Ishikawa (cell line): ENCODE results near the gene POC1B.

Experiments used
- CEBPB ChIP-seq: IDR thresholded peaks from 2 replicates; pipeline ENCODE4 v1.6.1; 2012
- CREB1 ChIP-seq: IDR thresholded peaks from 2 replicates; pipeline ENCODE4 v1.6.1; 2012; ENCODE audit warnings: low read depth
- EGR1 ChIP-seq: IDR thresholded peaks from 2 replicates; pipeline ENCODE4 v1.6.1; 2012
- EP300 ChIP-seq: IDR thresholded peaks from 2 replicates; pipeline ENCODE4 v1.6.1; 2012; ENCODE audit warnings: borderline replicate concordance
- FOXM1 ChIP-seq: IDR thresholded peaks from 2 replicates; pipeline ENCODE4 v1.6.1; 2012; ENCODE audit warnings: low read depth, borderline replicate concordance
- MAX ChIP-seq: IDR thresholded peaks from 2 replicates; pipeline ENCODE4 v1.6.1; 2012
- NFIC ChIP-seq: IDR thresholded peaks from 2 replicates; pipeline ENCODE4 v1.6.1; 2012
- RAD21 ChIP-seq: IDR thresholded peaks from 2 replicates; pipeline ENCODE4 v1.6.1; 2012; ENCODE audit warnings: low read depth
- REST ChIP-seq: IDR thresholded peaks from 2 replicates; pipeline ENCODE4 v1.6.1; 2012; ENCODE audit warnings: low read depth, mild to moderate bottlenecking
- TAF1 ChIP-seq: IDR thresholded peaks from 2 replicates; pipeline ENCODE4 v1.6.1; 2012; ENCODE audit warnings: low read depth, mild to moderate bottlenecking
- TCF12 ChIP-seq: IDR thresholded peaks from 2 replicates; pipeline ENCODE4 v1.6.1; 2012; ENCODE audit warnings: low read depth
- TEAD4 ChIP-seq: IDR thresholded peaks from 2 replicates; pipeline ENCODE4 v1.6.1; 2012
- USF1 ChIP-seq: IDR thresholded peaks from 2 replicates; pipeline ENCODE4 v1.6.1; 2012
- YY1 ChIP-seq: IDR thresholded peaks from 2 replicates; pipeline ENCODE4 v1.6.1; 2012; ENCODE audit warnings: low read depth
- ZBTB7A ChIP-seq: IDR thresholded peaks from 2 replicates; pipeline ENCODE4 v1.6.1; 2012; ENCODE audit warnings: low read depth

POC1B gene

GRCh38 chr12:89453121-89453978, 72.5 kb downstream of the POC1B start:
- no peak for TF ChIP-seq EGR1
- no peak for TF ChIP-seq TAF1
- no peak for TF ChIP-seq FOXM1
- no peak for TF ChIP-seq NFIC
- no peak for TF ChIP-seq REST
- no peak for TF ChIP-seq ZBTB7A
- TF ChIP-seq CREB1 = no peak

GRCh38 chr12:89451841-89452251, 74.0 kb downstream of the POC1B start:
- TF ChIP-seq YY1 = no peak
- no peak for TF ChIP-seq CREB1
- no peak for TF ChIP-seq RAD21
- no peak for TF ChIP-seq REST
- no peak for TF ChIP-seq MAX
- TF ChIP-seq TAF1 = no peak
- TF ChIP-seq EP300 = 0 out of 2 replicates have a peak, but pooled peaks have one; percentile 35
- no peak for TF ChIP-seq EGR1
- no peak for TF ChIP-seq USF1
- no peak for TF ChIP-seq FOXM1
- no peak for TF ChIP-seq CEBPB
- TF ChIP-seq ZBTB7A = no peak
- 0 out of 2 replicates have a peak, but pooled peaks have one; percentile 15 for TF ChIP-seq TEAD4
- TF ChIP-seq NFIC = no peak
- TF ChIP-seq TCF12 = no peak

GRCh38 chr12:89450907-89451306, 74.9 kb downstream of the POC1B start:
- TF ChIP-seq REST (no peak), RAD21 (no peak), TAF1 (no peak), EGR1 (no peak), TEAD4 (peak; percentile 84), ZBTB7A (no peak), TCF12 (peak; percentile 38; the same call in 1 of the 2 replicates), EP300 (peak; percentile 63), USF1 (no peak), FOXM1 (peak; percentile 54; the same call in 1 of the 2 replicates)

- TF ChIP-seq ZBTB7A (no peak), FOXM1 (no peak), RAD21 (no peak), TEAD4 (no peak), EGR1 (no peak), TAF1 (no peak), MAX (no peak), NFIC (no peak), TCF12 (no peak), CEBPB (no peak)
Measured at GRCh38 chr12:89448951-89449371, 76.9 kb downstream of the POC1B start.
